Right lung (tissue), 5 donors: ENCODE data around the gene RTL10. TPM values are rescaled to one million over a fixed set of nuclear protein-coding genes. Genes with fewer than 3 reads are reported as not detected.

Source experiments
- DNase-seq, 2 donors: peaks; one replicate each; pipeline ENCODE4 v3.0.0-alpha.2; 2013
- polyA plus RNA-seq, 5 donors: library from polyadenylated mRNA; unstranded; fragments of 120-200 nt; gene quantifications; one replicate each; pipeline versions ENCODE4 v1.2.1 to v1.2.3, GENCODE V29; 2013; ENCODE audit warnings: inconsistent platforms in 1 of 5, low replicate concordance in 1 of 5; ENCODE audit not compliant: insufficient read length in 5 of 5, insufficient read depth in 1 of 5

Gene RTL10
- polyA plus RNA-seq, 5 donors = 16.6 to 31.6 (median 29.9) TPM

- DNase-seq = no peak
Measured at GRCh38 chr22:19826619-19826950, 28.1 kb downstream of the RTL10 start.

- no peak for DNase-seq
Measured at GRCh38 chr22:19825904-19826618, 28.6 kb downstream of the RTL10 start.

- DNase-seq = no peak
Measured at GRCh38 chr22:19824926-19825339, 29.7 kb downstream of the RTL10 start.

- no peak for DNase-seq
Measured at GRCh38 chr22:19824212-19824925, 30.3 kb downstream of the RTL10 start.

DNA sequence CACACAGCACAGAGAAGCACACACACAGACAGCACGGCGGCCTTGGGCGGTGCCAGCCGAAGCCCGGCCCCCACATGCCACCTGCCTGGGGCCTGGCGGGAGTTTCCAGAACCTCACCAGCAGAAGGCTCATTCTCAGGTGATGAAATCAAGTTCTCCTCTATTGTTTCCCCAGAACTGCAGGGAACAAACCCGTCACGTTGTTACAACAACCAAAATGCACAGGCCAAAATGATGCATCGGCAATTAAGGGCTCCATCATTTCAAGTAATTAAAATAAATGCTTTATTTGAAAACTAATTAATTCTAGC is 30.8 kb downstream of the RTL10 start:
- no peak for DNase-seq

- DNase-seq = no peak
Measured at GRCh38 chr22:19823191-19823901, 31.3 kb downstream of the RTL10 start.

GRCh38 chr22:19822301-19823117 is 32.2 kb downstream of the RTL10 start:
- no peak for DNase-seq

DNA sequence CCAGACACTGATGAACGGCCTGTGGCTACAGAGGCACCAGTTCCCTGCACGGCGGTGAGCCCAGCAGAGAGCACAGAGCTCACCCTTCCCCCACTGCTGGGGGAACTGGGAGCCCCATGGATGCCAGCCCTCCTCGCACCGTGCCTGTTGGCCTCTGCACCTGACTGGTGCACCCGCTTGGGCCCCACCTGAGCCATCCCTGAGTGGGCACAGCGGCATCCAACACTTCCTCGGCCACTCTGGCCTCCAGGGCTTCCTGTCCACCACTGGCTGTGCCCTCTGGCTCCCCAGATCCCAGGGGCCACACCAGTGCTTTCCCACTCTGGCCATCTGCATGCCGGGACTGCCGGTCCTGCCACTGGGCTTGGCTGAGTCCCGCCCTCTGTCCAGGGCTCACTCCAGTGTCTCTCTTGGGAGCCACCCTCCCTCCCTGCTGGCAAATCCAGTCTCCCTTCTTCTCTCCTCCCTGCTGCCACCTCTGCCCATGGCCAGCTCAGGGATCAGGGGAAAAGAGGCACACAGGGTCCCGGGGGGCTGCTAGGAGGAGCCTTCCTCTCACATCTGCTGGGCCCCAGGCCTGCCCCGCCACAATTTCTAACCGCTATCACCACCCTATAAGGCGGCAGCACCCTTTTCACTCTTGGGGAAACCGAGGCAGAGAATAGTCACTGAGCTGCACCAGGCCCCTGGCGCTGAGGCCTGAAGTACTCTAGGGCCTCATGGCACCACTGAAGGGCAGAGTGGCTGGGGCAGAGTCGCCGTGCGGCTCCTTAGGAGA is 33.0 kb downstream of the RTL10 start:
- no peak for DNase-seq

- no peak for DNase-seq
Measured at GRCh38 chr22:19820880-19821522, 33.7 kb downstream of the RTL10 start.

GRCh38 chr22:19819911-19820879 is 34.5 kb downstream of the RTL10 start:
- DNase-seq = no peak

DNA sequence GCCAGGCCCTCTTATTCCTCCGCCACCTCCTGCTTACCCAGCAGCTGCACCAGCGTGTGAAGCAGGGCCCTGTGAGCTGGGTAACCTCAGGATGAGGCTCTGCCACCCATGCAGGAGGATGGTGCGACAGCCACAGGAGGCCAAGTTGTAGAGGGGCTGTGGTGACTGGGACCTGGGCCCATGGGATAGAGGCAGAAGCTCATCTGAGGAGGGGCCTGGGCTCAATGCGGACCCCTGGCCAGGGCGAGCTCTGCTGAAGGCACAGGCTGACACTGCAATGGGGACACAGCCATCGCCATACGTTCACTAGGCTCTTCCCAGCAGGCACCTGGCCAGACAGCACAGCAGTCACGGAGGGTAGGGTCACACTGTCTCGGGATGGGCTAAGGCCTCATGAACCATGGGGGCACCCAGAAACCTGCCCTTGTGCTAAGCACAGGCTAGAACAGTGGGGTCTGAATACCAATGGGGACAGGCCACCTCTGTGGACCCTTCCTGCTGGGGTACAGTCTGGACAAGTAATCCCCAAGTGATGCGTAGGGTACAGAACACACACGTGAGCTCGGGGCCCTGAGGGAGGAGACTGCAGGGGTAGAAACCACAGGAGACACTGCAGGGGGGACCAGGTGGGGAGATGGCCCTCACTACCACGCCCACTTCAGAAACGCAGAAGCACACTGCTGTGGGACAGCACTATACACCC is 35.3 kb downstream of the RTL10 start:
- DNase-seq = no peak

GRCh38 chr22:19818324-19819207 is 36.1 kb downstream of the RTL10 start:
- DNase-seq = no peak

GRCh38 chr22:19816372-19817119 is 38.1 kb downstream of the RTL10 start:
- no peak for DNase-seq

GRCh38 chr22:19815823-19816290 is 38.8 kb downstream of the RTL10 start:
- no peak for DNase-seq

DNA sequence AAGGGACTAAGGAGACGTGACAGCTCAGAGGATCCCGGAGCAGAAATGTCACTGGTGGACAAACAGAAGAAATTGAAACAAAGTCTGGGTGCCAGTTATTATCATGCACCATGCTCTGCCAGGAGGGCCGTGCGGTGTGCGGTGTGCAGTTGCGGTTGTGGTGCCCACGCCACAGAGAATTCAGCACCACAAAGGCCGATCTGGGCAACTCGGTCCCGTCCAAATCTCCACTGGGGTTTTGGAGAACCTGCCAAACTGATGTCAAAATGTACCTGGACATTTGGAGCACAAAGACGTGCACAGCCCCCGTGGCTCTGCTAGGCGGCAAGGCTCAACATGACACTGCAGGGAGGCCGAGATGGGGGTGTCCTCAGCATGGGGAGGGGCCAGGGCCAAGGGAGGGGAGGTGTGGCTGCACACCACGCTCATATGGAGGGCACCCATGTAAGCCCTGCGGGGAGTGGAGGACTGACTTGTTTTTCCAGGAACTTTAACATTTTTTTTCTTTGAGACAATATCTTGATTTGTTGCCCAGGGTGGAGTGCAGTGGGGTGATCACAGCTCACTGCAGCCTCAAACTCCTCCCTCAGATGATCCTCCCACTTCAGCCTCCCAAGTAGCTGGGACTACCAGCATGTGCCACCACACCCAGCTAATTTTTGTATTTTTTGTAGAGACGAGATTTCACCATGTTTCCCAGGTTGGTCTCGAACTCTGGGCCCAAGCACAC is 39.4 kb downstream of the RTL10 start:
- no peak for DNase-seq

GRCh38 chr22:19814428-19814827 is 40.2 kb downstream of the RTL10 start:
- no peak for DNase-seq
